GM06990 (cell line): ENCODE results near the gene MUC4.
"Not testable (repeated sequence)": the region's sequence is repeated elsewhere in the genome, so short reads cannot be mapped to it uniquely, and the experiment has no call there.

Experiments used
- DNase-seq: peaks from one replicate; pipeline ENCODE4 v3.0.0-alpha.2; 2011; ENCODE audit not compliant: insufficient read length; ENCODE audit errors: extremely low read depth
- H3K27me3 ChIP-seq: replicated peaks from 2 replicates; pipeline ENCODE4 v1.6.0; 2011; ENCODE audit warnings: low read length; ENCODE audit not compliant: control insufficient read depth, insufficient read depth
- H3K36me3 ChIP-seq: 2 replicates; pipeline ENCODE4 v1.5.1; 2011; ENCODE audit warnings: low read length; ENCODE audit not compliant: control insufficient read depth, insufficient read depth
- H3K4me3 ChIP-seq: replicated peaks from 2 replicates; pipeline ENCODE4 v1.5.1; 2011; ENCODE audit warnings: low read depth, mild to moderate bottlenecking, control low read depth, low read length
- CTCF ChIP-seq: IDR thresholded peaks from 2 replicates; pipeline ENCODE4 v1.5.1; 2011; ENCODE audit warnings: low read length, control low read depth, mild to moderate bottlenecking, inconsistent platforms; ENCODE audit not compliant: insufficient read depth, poor library complexity, severe bottlenecking

Gene MUC4

GRCh38 chr3:195818301-195818700 lies 6.6 kb upstream of the MUC4 start:
- no peak for TF ChIP-seq CTCF
- H3K27me3 ChIP-seq: no peaks in the 10 kb centered on the region; the same call in 1 of the 2 replicates
- no peak for DNase-seq
- no peaks in the 10 kb centered on the region for H3K36me3 ChIP-seq
- no peak overlapping the region for H3K4me3 ChIP-seq

GRCh38 chr3:195817578-195818135 lies 5.9 kb upstream of the MUC4 start:
- DNase-seq: no peak
- no peak for TF ChIP-seq CTCF
- Histone ChIP-seq H3K27me3 (no peaks in the 10 kb centered on the region; the same call in none of the 2 replicates), H3K36me3 (no peaks in the 10 kb centered on the region), H3K4me3 (no peak overlapping the region)

GRCh38 chr3:195816276-195816913 lies 4.7 kb upstream of the MUC4 start:
- H3K4me3 ChIP-seq, DNase-seq, H3K27me3 ChIP-seq, H3K36me3 ChIP-seq: not testable (repeated sequence)

GRCh38 chr3:195815169-195815771 lies 3.5 kb upstream of the MUC4 start:
- DNase-seq: no peak
- H3K36me3 ChIP-seq: no peaks in the 10 kb centered on the region

GRCh38 chr3:195813916-195814640 lies 2.3 kb upstream of the MUC4 start:
- H3K27me3 ChIP-seq: no peaks in the 10 kb centered on the region; the same call in 1 of the 2 replicates
- TF ChIP-seq CTCF: no peak
- no peak for DNase-seq
- no peak overlapping the region for H3K4me3 ChIP-seq
- no peaks in the 10 kb centered on the region for H3K36me3 ChIP-seq

More at GRCh38 chr3:195815169-195815771, 3.5 kb upstream of the MUC4 start:
- Histone ChIP-seq H3K27me3 (no peaks in the 10 kb centered on the region; the same call in 1 of the 2 replicates), H3K4me3 (no peak overlapping the region)
- TF ChIP-seq CTCF: no peak

GRCh38 chr3:195812366-195812765 lies 637 bp upstream of the MUC4 start:
- no peak overlapping the region for H3K4me3 ChIP-seq
- H3K27me3 ChIP-seq: no peaks in the 10 kb centered on the region; the same call in 1 of the 2 replicates
- TF ChIP-seq CTCF: no peak
- no peak for DNase-seq
- H3K36me3 ChIP-seq: no peaks in the 10 kb centered on the region
